AG09309 (cell line): ENCODE measurements around the gene ATP8B1.
"Not testable (repeated sequence)": the region's sequence is repeated elsewhere in the genome, so short reads cannot be mapped to it uniquely, and the experiment has no call there.

Experiments
- DNase-seq: peaks from one replicate; pipeline ENCODE4 v3.0.0-alpha.2; 2010; ENCODE audit warnings: low read depth
- H3K4me3 ChIP-seq: 2 replicates; pipeline ENCODE4 v1.5.1; 2011; ENCODE audit warnings: mild to moderate bottlenecking, low read depth, low read length, moderate library complexity; ENCODE audit not compliant: control insufficient read depth
- TF ChIP-seq, protein P1 (sequence below): IDR thresholded peaks from 2 replicates; pipeline ENCODE4 v1.5.1; 2011; ENCODE audit warnings: mild to moderate bottlenecking, low read depth, low read length, inconsistent platforms; ENCODE audit not compliant: insufficient read depth, control insufficient read depth; ENCODE audit errors: missing control alignments

ATP8B1 gene

DNA sequence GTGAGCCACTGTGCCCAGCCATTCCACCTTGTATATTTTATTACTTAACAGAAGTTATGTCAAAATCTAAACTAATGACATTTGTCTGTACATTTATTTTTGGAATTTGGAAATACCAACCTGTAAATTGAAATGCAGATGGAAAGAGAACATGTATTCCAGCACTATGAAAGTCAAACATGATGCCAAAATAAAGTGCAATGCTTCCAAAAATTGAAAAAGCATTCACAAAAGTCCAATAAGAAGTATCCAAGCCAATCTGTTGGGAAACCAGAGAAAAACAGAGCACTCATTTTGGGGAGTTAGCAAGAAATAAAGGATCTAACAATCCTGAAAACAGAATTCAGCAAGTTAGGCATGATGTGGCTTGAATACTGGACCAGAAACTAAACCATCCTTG, 151.2 kb downstream of the ATP8B1 start:
- TF ChIP-seq, protein P1, sequence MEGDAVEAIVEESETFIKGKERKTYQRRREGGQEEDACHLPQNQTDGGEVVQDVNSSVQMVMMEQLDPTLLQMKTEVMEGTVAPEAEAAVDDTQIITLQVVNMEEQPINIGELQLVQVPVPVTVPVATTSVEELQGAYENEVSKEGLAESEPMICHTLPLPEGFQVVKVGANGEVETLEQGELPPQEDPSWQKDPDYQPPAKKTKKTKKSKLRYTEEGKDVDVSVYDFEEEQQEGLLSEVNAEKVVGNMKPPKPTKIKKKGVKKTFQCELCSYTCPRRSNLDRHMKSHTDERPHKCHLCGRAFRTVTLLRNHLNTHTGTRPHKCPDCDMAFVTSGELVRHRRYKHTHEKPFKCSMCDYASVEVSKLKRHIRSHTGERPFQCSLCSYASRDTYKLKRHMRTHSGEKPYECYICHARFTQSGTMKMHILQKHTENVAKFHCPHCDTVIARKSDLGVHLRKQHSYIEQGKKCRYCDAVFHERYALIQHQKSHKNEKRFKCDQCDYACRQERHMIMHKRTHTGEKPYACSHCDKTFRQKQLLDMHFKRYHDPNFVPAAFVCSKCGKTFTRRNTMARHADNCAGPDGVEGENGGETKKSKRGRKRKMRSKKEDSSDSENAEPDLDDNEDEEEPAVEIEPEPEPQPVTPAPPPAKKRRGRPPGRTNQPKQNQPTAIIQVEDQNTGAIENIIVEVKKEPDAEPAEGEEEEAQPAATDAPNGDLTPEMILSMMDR: no peak
- DNase-seq: no peak
- no peak overlapping the region for H3K4me3 ChIP-seq

DNA sequence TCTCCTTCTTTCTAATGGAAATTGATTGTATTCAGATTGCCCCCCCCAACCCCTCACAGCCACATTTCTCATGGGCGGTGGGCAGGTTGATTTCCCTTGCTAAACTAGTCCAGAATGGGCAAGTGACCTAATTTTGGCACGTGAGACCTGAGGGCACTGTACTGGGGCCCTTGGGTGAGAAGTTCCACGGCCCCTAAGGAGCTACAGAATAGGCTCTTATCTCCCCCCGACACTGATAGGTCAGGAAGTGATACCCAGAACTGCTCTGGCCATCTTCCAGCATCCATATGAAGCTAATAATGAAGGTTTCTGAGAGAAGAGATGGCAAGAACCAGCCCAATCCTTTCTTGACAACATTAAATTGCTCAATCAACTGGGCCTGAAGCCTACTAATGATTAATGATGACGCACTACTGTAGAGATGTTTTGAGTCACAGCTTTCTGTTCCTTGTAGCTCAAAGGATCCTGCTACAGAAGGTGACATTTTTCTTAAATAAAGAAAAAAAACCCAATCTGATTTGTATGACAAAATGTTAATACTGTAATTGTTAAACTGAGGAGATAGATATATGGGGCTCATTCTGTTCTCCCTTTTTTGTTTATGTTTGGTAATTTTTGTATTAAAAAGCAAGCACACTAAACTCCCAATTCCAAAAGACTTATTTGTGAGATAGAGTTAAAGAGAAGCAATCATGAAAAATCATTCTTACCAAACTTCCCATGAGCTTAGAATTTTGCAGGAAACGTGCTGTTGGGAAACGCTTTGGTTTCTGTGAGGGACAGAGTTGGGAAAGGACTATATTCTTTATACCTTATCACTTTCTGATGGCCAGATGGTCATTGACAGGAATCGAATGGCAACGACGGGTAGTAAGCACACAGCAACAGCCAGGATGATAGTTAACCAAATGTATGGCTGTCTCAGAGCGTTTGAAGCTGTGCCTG, 153.3 kb downstream of the ATP8B1 start:
- peak; percentile 53 for DNase-seq
- TF ChIP-seq, protein P1: no peak
- H3K4me3 ChIP-seq: no peak overlapping the region

DNA sequence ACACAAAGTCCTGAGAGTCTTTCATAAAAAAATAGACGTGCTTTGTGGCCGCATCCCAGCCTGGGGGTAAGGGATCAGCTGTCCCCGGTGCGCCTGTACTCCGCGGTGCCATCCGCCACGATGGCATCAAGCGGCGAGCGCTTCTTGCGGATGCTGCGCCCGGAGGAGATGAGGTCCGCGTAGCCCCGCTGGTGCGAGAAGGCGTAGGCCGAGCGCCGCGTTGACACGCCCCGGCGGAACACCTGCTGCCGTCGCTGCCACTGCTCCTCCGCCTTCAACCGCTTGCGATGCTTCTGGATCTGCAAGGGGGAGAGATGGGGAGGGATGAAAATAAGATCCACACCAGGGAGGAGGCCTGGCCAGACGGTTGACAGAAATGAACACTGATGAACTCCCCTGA, 154.7 kb downstream of the ATP8B1 start:
- TF ChIP-seq, protein P1: no peak
- H3K4me3 ChIP-seq: no peak overlapping the region
- no peak for DNase-seq

DNA sequence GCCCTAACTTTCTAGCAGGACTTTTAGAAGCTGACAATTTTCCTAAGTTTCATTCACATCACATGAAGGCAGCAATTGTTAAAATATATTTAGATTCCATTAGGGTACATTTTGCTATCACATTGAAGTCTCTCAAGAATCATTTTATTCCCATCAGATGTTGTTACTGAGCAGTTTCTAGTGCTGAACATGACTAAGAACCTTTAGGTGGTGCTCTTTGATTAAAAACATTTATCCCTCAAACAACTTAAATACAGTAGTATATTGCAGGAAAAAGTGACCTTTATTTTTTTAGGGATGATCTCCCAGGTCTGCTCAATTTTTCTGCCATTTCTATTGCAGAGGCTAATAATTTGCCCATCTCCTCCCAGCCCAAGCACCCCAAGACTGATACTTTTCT, 158.6 kb downstream of the ATP8B1 start:
- no peak for DNase-seq
- TF ChIP-seq, protein P1: no peak
- H3K4me3 ChIP-seq: no peak overlapping the region

DNA sequence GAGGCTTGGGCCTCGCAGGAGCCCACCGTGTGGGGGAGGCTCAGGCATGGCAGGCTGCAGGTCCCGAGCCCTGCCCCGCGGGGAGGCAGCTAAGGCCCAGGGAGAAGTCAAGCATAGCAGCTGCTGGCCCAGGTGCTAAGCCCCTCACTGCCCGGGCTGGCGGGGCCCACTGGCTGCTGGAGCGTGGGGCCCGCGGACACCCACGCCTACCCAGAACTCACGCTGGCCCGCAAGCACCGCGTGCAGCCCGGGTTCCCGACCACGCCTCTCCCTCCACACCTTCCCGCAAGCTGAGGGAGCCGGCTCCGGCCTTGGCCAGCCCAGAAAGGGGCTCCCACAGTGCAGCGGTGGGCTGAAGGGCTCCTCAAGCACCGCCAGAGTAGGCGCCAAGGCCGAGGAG, 159.4 kb downstream of the ATP8B1 start:
- not testable (repeated sequence) for DNase-seq, H3K4me3 ChIP-seq

DNA sequence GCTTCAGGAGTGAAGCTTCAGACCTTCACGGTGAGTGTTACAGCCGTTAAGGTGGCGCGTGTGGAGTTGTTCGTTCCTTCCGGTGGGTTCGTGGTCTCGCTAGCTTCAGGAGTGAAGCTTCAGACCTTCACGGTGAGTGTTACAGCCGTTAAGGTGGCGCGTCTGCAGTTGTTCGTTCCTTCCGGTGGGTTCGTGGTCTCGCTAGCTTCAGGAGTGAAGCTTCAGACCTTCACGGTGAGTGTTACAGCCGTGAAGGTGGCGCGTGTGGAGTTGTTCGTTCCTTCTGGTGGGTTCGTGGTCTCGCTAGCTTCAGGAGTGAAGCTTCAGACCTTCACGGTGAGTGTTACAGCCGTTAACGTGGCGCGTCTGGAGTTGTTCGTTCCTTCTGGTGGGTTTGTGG, 160.7 kb downstream of the ATP8B1 start:
- not testable (repeated sequence) for DNase-seq, H3K4me3 ChIP-seq

DNA sequence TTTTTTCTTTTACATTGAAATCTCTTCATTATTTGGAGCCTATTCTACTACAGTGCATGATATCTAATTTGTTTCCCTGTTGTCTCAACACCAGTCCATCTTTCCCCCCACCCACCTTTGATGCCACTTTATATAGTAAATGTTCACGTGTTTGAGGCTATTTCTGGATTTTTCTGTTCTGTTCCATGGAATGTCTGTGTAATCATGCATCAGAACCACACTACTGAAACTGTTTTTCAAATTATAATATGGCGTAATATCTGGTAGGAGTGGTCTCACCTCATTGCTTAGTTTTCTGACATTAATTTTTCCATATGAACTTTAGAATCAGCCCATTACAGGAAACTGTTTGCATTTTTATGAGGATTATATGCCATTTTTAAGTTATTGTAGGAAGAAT, 162.4 kb downstream of the ATP8B1 start:
- DNase-seq: no peak
- H3K4me3 ChIP-seq: no peak overlapping the region
- TF ChIP-seq, protein P1: no peak

DNA sequence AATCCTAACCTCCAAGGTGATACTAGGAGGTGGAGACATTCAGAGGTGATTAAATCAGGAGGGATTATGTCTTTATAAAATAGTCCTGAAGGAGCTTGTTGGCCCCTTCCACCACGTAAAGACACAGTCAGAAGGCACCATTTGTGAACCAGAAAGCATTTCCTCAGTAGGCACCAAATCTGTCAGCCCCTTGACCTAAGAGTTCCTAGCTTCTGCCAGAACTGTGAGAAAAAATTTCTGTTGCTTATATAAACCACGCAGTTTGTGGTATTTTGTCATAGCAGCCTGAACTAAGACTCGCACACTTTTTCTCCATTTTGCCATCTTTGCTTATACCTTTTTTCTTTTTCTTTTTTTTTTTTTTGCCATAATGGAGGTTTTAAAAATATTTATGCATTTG, 162.9 kb downstream of the ATP8B1 start:
- no peak overlapping the region for H3K4me3 ChIP-seq
- TF ChIP-seq, protein P1: no peak
- DNase-seq: no peak
